Spleen (tissue), 7 donors: ENCODE data around the gene CHST15.

ENCODE experiments used
- CTCF ChIP-seq, 11 experiments: fragments of 200-600 bp in 7 of 11; fragments of 450-650 bp in 4 of 11; sonication (generic) in 4 of 11; IDR thresholded peaks in 8 of 11; conservative IDR thresholded peaks in 3 of 11; 1 replicate in 7 of 11; 2 replicates in 4 of 11; pipeline versions ENCODE4 v1.4.0 to v1.8.0; 2016 to 2021; ENCODE audit warnings: antibody characterized with exemption in 11 of 11, inconsistent platforms in 4 of 11, mild to moderate bottlenecking in 1 of 11
- POLR2A ChIP-seq, 3 donors: fragments of 450-650 bp; IDR thresholded peaks; one replicate each; pipeline ENCODE4 v1.5.1; 2017; ENCODE audit warnings: antibody characterized with exemption in 3 of 3, mild to moderate bottlenecking in 1 of 3
- donor health status: DM: no; HTN: no; CAD: no; lungs with moderate emphysema.
- donor health status: DM: no; HTN: no; CAD: no.
- donor health status: DM: no; HTN: no; CAD: no.

- TF ChIP-seq CTCF (IDR thresholded peaks at IDR 0.05 in 8 of 11, conservative IDR thresholded peaks at IDR 0.05 in 3 of 11) (no peak), POLR2A (IDR thresholded peaks at IDR 0.05) (no peak)
Measured at GRCh38 chr10:124005091-124005490, 88.3 kb downstream of the CHST15 start.
